Activated B cell treated with CpG ODN at 0.5 μM for 24 hours (primary cell): ENCODE results near the gene FAM53B. TPM values are rescaled to one million over a fixed set of nuclear protein-coding genes. Genes with fewer than 3 reads are reported as not detected.

ENCODE experiments used
- ATAC-seq: fragments of 200-7000 bp; cut with Tn5 transposase; one replicate; pipeline ENCODE4 v1.10.0; 2021; ENCODE audit warnings: low read depth, mild to moderate bottlenecking, moderate library complexity
- CTCF ChIA-PET: fragments of 350-600 bp; sonication (Branson Sonifier 250); formaldehyde crosslinking; loops from one replicate; lab custom pipeline; 2021; ENCODE audit warnings: antibody characterized with exemption; lab: Charles Lee
- POLR2A ChIA-PET: fragments of 350-600 bp; sonication (Branson Sonifier 250); formaldehyde crosslinking; loops from one replicate; lab custom pipeline; 2021; ENCODE audit warnings: antibody characterized with exemption; lab: Charles Lee
- DNase-seq: peaks from one replicate; pipeline ENCODE4 v3.0.0; 2022
- H3K27ac Mint-ChIP-seq: one replicate; pipeline ENCODE4 v1.8.0; 2020; ENCODE audit warnings: mixed read lengths
- H3K27me3 Mint-ChIP-seq: one replicate; pipeline ENCODE4 v1.8.0; 2021; ENCODE audit warnings: mixed read lengths
- H3K36me3 Mint-ChIP-seq: one replicate; pipeline ENCODE4 v1.8.0; 2021; ENCODE audit warnings: low read depth, mixed read lengths
- H3K4me1 Mint-ChIP-seq: one replicate; pipeline ENCODE4 v1.8.0; 2021; ENCODE audit warnings: mixed read lengths
- H3K4me3 Mint-ChIP-seq: one replicate; pipeline ENCODE4 v1.8.0; 2020; ENCODE audit warnings: mild to moderate bottlenecking, mixed read lengths
- H3K9me3 Mint-ChIP-seq: one replicate; pipeline ENCODE4 v1.8.0; 2020; ENCODE audit warnings: mixed read lengths
- intact Hi-C: fragments of 100-400 bp; cut with micrococcal nuclease; formaldehyde crosslinking; loops from one replicate; pipeline ENCODE4 v1.15.1; 2024
- total RNA-seq: library from RNA; stranded (reverse); gene quantifications from 2 replicates; pipeline ENCODE4 v1.2.3, GENCODE V29; 2022
- TF ChIP-seq, protein P1 (sequence below): fragments of 200-600 bp; IDR thresholded peaks from one replicate; pipeline ENCODE4 v1.8.0; 2022; ENCODE audit warnings: antibody characterized with exemption, mild to moderate bottlenecking

Gene FAM53B
- total RNA-seq, 1 donor from 2014 or later: 73.9 TPM

DNA sequence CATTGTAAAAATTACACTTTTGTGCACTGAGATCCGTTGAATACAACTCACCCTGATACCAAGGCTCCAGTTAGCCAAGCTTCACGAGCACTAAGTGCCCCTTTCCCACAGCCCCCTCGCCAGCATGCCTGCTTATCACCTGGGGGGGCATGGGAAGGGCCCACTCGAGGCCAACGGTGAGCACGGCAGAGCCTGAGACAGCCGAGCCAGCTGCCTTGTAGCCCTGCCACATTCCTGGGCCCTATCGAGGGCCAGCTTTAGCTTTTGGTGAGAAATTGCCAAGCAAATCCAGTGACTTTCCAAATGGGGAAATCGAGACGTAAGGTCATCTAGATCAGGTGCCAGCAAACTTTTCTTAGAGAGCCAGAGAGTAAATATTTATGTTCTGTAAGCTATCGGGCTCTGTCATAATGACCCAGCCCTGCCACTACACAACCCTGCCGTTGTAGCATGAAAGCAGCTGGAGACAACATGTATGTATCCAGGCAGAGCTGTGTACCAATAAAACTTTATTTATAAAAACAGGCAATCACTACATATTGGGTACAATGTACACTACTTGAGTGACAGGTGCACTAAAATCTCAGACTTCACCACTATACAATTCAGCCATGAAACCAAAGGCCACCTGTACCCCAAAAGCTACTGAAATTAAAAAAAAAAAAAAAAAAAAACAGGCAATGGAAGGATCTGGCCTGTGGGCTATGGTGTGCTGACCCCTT is 83.6 kb downstream of the FAM53B start:
- H3K4me3 Mint-ChIP-seq: no peak overlapping the region
- POLR2A ChIA-PET: interaction anchor here (0.6 to 1.7 kb wide), 4 partner anchors 13 to 74 kb away, joined by 4 to 7 read pairs (median 4); no protein-coding TSS in a partner anchor
- peaks cover 66% of the 10 kb centered on the region for H3K4me1 Mint-ChIP-seq
- DNase-seq: no peak
- H3K27me3 Mint-ChIP-seq: no peaks in the 10 kb centered on the region
- peak overlapping the region; percentile 85 for H3K27ac Mint-ChIP-seq
- TF ChIP-seq, protein P1, sequence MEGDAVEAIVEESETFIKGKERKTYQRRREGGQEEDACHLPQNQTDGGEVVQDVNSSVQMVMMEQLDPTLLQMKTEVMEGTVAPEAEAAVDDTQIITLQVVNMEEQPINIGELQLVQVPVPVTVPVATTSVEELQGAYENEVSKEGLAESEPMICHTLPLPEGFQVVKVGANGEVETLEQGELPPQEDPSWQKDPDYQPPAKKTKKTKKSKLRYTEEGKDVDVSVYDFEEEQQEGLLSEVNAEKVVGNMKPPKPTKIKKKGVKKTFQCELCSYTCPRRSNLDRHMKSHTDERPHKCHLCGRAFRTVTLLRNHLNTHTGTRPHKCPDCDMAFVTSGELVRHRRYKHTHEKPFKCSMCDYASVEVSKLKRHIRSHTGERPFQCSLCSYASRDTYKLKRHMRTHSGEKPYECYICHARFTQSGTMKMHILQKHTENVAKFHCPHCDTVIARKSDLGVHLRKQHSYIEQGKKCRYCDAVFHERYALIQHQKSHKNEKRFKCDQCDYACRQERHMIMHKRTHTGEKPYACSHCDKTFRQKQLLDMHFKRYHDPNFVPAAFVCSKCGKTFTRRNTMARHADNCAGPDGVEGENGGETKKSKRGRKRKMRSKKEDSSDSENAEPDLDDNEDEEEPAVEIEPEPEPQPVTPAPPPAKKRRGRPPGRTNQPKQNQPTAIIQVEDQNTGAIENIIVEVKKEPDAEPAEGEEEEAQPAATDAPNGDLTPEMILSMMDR: no peak
- peaks cover 66% of the 10 kb centered on the region for H3K36me3 Mint-ChIP-seq
- no peaks in the 10 kb centered on the region for H3K9me3 Mint-ChIP-seq
- intact Hi-C loops: no loop called here
- ATAC-seq: no peak
- CTCF ChIA-PET: interaction anchor here (0.7 to 1.2 kb wide), 3 partner anchors 80 to 130 kb away, joined by 3 read pairs; no protein-coding TSS in a partner anchor

DNA sequence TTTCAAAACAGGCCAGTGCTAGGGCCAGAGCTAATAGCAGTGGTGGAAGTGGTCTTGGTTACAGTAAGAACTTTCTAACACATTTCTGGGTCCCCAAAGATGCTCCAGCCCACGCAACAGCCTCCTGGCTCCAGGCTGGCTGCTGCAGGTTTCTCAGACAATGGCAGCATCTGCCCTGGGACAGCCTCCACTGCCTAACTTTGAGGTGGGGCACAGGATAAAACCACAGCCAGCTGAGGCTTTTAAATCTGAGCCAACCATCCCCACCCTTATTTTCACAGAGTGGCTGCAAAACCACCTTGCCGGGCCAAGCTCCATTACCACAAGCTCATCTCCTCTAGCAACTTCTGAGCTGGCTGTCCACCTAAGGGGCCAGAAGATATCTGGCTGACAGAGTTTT is 84.8 kb downstream of the FAM53B start:
- peaks cover 61% of the 10 kb centered on the region for H3K36me3 Mint-ChIP-seq
- H3K27ac Mint-ChIP-seq: peak overlapping the region; percentile 85
- POLR2A ChIA-PET: interaction anchor here (0.8 to 1.7 kb wide), 5 partner anchors 10 to 64 kb away, joined by 3 to 7 read pairs (median 3); no protein-coding TSS in a partner anchor
- intact Hi-C loops: no loop called here
- H3K27me3 Mint-ChIP-seq: no peaks in the 10 kb centered on the region
- H3K9me3 Mint-ChIP-seq: no peaks in the 10 kb centered on the region
- peaks cover 70% of the 10 kb centered on the region for H3K4me1 Mint-ChIP-seq
- CTCF ChIA-PET: interaction anchor here (0.7 to 1.3 kb wide), 5 partner anchors 10 to 129 kb away, joined by 3 to 4 read pairs (median 3); no protein-coding TSS in a partner anchor
- DNase-seq (no peak), ATAC-seq (no peak)
- TF ChIP-seq, protein P1: no peak
- H3K4me3 Mint-ChIP-seq: no peak overlapping the region

DNA sequence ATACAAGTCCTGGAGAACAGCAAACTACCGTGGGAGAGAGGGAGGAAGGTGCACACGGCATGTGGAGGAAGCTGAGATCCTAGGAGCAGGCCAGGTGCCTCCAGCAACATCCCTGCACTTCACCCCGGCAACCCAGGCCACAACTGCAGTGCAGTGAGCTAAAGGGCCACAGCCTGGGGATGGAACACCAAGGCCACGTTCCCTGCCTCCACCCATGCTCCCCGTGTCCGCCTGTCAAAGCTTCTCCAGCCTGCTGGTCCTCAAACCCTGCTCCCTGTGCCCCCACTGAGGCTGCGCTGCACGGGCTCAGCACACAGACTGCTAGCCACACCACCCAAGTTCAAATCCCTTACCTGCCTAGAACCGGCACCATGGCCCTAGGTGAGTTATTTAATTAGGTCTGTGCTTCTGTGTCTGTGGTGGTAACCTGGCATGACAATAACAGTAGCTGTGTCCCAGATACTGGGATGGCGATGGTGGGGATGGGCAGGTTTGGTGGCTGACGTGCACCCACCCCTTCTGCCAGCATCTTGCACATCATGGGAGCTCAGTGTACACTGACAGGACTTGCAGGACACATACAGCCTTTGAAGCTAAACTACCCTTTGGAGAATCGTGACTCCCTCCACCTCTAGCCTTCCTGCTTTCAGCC is 85.5 kb downstream of the FAM53B start:
- POLR2A ChIA-PET: interaction anchor here (0.7 to 2.0 kb wide), 8 partner anchors 9 to 83 kb away, joined by 3 to 7 read pairs (median 3); no protein-coding TSS in a partner anchor
- no peak for ATAC-seq
- intact Hi-C loops: no loop called here
- H3K27ac Mint-ChIP-seq: peak overlapping the region; percentile 85
- DNase-seq: no peak
- H3K36me3 Mint-ChIP-seq: peaks cover 60% of the 10 kb centered on the region
- H3K4me1 Mint-ChIP-seq: peaks cover 76% of the 10 kb centered on the region
- H3K4me3 Mint-ChIP-seq: no peak overlapping the region
- no peaks in the 10 kb centered on the region for H3K27me3 Mint-ChIP-seq
- no peaks in the 10 kb centered on the region for H3K9me3 Mint-ChIP-seq
- CTCF ChIA-PET: interaction anchor here (0.9 to 1.3 kb wide), 4 partner anchors 10 to 60 kb away, joined by 3 to 4 read pairs (median 4); no protein-coding TSS in a partner anchor
- TF ChIP-seq, protein P1: no peak

DNA sequence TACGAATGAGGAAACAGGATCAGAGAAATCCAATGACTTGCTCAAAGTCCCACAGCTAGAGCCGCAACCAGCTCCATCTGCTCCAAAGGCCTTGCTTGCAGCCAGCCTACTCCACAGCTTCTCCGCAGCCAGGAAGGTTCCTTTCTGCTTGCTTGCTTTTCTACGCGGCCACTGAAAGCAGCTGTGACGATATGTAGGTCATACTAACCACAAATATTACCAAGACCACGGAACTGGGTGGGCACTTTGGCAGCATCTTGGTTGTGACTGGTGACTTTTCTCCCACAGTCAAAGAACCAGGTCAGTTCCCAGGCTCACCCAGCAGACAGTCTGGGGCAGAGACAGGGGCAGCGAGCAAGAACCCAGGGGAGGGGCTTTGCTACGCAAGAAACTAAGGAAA is 86.4 kb downstream of the FAM53B start:
- peaks cover 85% of the 10 kb centered on the region for H3K4me1 Mint-ChIP-seq
- peaks cover 57% of the 10 kb centered on the region for H3K36me3 Mint-ChIP-seq
- TF ChIP-seq, protein P1: no peak
- H3K9me3 Mint-ChIP-seq: no peaks in the 10 kb centered on the region
- peak overlapping the region; percentile 85 for H3K27ac Mint-ChIP-seq
- peak overlapping the region; percentile 53 for H3K4me3 Mint-ChIP-seq
- ChIA-PET POLR2A (interaction anchor here (0.9 to 2.0 kb wide), 3 partner anchors 9 to 61 kb away, joined by 3 to 6 read pairs (median 3); no protein-coding TSS in a partner anchor), CTCF (interaction anchor here (0.7 to 1.0 kb wide), 3 partner anchors 61 to 83 kb away, joined by 3 read pairs; no protein-coding TSS in a partner anchor)
- ATAC-seq (peak; percentile 71), DNase-seq (no peak)
- intact Hi-C loops: no loop called here
- no peaks in the 10 kb centered on the region for H3K27me3 Mint-ChIP-seq
